Chondrocyte (in vitro differentiated cells): ENCODE results near the gene PPP1R9A. TPM values are rescaled to one million over a fixed set of nuclear protein-coding genes. Genes with fewer than 3 reads are reported as not detected.

Experiments
- DNase-seq: peaks from one replicate; pipeline ENCODE4 v3.0.0; 2021; ENCODE audit warnings: mixed read lengths, low spot score
- H3K27ac Mint-ChIP-seq: one replicate; pipeline ENCODE4 v1.8.0; 2021; ENCODE audit warnings: mild to moderate bottlenecking, moderate library complexity, mixed read lengths; ENCODE audit not compliant: unreplicated experiment
- H3K27me3 Mint-ChIP-seq: 2 replicates; pipeline ENCODE4 v1.8.0; 2021; ENCODE audit warnings: low read depth, mixed read lengths
- H3K36me3 Mint-ChIP-seq: 2 replicates; pipeline ENCODE4 v1.8.0; 2021; ENCODE audit warnings: low read depth, mixed read lengths
- H3K4me1 Mint-ChIP-seq: 2 replicates; pipeline ENCODE4 v1.8.0; 2021; ENCODE audit warnings: low read depth, mild to moderate bottlenecking, mixed read lengths
- H3K4me3 Mint-ChIP-seq: one replicate; pipeline ENCODE4 v1.8.0; 2021; ENCODE audit warnings: mild to moderate bottlenecking, moderate library complexity, mixed read lengths; ENCODE audit not compliant: unreplicated experiment
- H3K9me3 Mint-ChIP-seq: 2 replicates; pipeline ENCODE4 v1.8.0; 2021; ENCODE audit warnings: low read depth, mixed read lengths
- total RNA-seq: library from RNA; stranded (reverse); gene quantifications from 3 replicates; pipeline ENCODE4 v1.2.1, GENCODE V29; 2021
- TF ChIP-seq, protein P1 (sequence below): fragments of 200-600 bp; sonication (generic); IDR thresholded peaks from 2 replicates; pipeline ENCODE4 v1.5.0; 2021; ENCODE audit warnings: antibody characterized with exemption, mild to moderate bottlenecking, moderate library complexity

The PPP1R9A gene
- total RNA-seq, 1 donor from 2014 or later, result 4.1 TPM

DNA sequence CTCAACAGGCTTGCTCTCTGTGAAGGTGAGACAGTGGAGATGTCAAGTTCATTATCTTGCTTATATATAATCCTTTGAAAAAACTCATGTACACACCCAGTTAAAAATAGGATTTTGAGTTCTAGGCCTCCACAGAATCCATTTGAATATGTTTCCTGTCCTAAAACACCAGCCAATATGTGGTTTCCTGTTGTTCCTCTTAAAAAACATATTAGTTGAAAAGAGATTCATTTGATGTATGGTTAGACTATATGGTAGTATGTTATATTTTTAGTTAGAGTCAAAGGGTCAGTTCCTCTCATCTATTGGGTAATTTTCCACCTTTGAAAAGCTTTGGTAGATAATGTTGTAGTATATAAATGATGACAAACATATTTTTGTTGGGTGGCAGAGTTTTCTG, 16.0 kb downstream of the PPP1R9A start:
- H3K4me1 Mint-ChIP-seq, result no peaks in the 10 kb centered on the region
- no peaks in the 10 kb centered on the region for H3K36me3 Mint-ChIP-seq
- H3K9me3 Mint-ChIP-seq, result no peaks in the 10 kb centered on the region
- H3K27me3 Mint-ChIP-seq, result no peaks in the 10 kb centered on the region
- DNase-seq, result no peak
- no peak overlapping the region for H3K27ac Mint-ChIP-seq
- TF ChIP-seq, protein P1, sequence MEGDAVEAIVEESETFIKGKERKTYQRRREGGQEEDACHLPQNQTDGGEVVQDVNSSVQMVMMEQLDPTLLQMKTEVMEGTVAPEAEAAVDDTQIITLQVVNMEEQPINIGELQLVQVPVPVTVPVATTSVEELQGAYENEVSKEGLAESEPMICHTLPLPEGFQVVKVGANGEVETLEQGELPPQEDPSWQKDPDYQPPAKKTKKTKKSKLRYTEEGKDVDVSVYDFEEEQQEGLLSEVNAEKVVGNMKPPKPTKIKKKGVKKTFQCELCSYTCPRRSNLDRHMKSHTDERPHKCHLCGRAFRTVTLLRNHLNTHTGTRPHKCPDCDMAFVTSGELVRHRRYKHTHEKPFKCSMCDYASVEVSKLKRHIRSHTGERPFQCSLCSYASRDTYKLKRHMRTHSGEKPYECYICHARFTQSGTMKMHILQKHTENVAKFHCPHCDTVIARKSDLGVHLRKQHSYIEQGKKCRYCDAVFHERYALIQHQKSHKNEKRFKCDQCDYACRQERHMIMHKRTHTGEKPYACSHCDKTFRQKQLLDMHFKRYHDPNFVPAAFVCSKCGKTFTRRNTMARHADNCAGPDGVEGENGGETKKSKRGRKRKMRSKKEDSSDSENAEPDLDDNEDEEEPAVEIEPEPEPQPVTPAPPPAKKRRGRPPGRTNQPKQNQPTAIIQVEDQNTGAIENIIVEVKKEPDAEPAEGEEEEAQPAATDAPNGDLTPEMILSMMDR, result no peak
- no peak overlapping the region for H3K4me3 Mint-ChIP-seq

DNA sequence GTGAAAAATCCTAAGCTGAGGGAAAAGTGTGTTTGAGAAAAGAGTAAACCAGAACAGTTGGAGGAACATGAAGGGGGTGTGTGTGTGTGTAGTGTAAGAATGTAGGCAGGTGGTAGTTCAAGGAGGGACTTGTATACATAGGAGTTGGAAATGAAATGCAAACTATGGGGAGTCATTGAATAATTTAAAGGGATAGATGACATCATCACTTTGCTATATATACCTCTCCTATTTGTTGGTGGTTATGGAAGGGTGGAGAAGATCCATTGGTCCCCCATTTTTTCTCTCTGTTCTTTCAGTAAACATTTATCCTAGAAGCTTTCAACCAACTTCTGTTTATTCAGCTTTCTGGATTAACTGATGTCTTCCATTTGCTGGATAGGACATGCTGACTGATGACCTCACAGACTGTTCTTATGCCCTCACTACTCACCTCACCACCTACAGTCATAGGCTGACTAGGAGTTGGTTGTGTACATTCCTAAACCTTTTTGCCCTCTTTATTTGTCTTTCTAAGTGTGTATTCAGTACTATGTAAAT, 20.8 kb downstream of the PPP1R9A start:
- Mint-ChIP-seq H3K9me3 (no peaks in the 10 kb centered on the region), H3K36me3 (no peaks in the 10 kb centered on the region), H3K27ac (no peak overlapping the region), H3K4me3 (no peak overlapping the region), H3K4me1 (no peaks in the 10 kb centered on the region), H3K27me3 (no peaks in the 10 kb centered on the region)
- TF ChIP-seq, protein P1, result no peak
- no peak for DNase-seq

DNA sequence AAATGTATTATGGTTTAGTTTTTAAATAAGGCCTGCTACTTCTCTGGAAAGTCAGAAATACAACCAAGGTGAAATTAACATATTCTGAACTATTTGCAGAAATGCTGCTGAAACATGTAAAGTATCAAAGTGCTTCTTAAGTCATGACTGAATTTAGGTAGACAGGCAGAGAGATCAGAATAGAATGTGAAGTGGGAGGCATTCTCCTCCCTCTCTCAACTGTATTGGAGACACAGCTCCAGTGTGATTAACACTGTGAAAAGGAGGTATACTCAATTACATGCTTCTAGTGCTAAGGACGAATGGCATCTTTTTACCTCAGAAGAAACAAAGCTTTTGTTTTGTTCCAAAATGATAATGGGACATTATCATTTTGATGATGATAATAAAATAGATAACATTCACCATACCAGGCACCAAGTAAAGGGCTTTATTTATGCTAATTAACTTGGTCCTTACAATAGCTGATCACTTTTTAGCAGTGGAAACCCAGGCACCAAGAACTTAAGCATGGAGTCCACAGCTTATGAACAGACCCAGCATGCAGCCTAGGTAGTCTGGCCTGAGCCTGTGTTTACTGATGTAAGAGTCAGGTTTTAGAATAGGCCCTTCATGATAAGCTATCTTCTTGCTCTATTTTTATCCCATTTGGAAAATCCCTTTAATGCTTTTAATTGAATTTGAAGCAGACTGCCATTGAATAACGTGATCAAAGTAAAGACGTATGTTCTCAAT, 26.0 kb downstream of the PPP1R9A start:
- Mint-ChIP-seq H3K4me3 (no peak overlapping the region), H3K27me3 (no peaks in the 10 kb centered on the region), H3K9me3 (no peaks in the 10 kb centered on the region), H3K27ac (no peak overlapping the region), H3K4me1 (no peaks in the 10 kb centered on the region), H3K36me3 (no peaks in the 10 kb centered on the region)
- no peak for DNase-seq
- TF ChIP-seq, protein P1, result no peak

DNA sequence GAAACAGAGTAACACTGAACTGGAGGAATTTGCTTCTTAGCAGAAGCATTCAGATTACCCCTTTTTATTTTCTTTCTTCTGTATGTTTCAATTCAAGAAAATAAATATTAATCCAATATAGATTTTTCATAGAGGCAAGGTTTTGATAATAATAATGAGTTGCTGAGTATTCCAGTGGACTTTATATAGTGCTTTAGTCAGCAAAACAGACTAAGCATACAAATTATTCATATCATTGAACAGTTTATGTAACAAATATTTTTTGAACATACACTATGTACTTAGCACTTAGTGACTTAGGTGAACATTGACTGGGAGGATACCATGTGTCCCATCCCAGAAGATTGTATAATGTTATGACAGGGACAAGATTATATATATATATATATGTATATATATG, 32.0 kb downstream of the PPP1R9A start:
- no peaks in the 10 kb centered on the region for H3K9me3 Mint-ChIP-seq
- H3K4me3 Mint-ChIP-seq, result no peak overlapping the region
- H3K27ac Mint-ChIP-seq, result no peak overlapping the region
- H3K4me1 Mint-ChIP-seq, result no peaks in the 10 kb centered on the region
- no peaks in the 10 kb centered on the region for H3K27me3 Mint-ChIP-seq
- no peak for DNase-seq
- no peaks in the 10 kb centered on the region for H3K36me3 Mint-ChIP-seq
- TF ChIP-seq, protein P1, result no peak

DNA sequence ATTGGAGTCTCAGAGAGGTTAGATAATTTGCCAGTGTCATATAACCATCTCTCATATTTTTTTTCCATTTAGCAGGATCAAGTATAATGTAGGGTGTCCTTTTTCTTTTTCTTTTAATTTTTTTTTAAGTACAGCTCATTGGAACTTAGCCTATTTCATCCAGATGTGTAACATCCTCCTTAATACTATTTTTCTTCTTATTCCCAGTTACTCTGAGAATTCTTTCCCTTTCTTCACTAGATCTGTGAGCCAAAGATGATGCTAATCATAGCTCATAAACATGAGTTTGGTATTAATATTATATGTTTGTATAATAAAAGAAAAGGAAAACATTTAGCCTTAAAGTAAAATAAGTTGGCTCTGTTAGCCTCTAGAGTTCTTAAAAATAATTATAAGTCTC, 32.8 kb downstream of the PPP1R9A start:
- TF ChIP-seq, protein P1, result no peak
- DNase-seq, result no peak
- Mint-ChIP-seq H3K4me3 (no peak overlapping the region), H3K36me3 (no peaks in the 10 kb centered on the region), H3K27ac (no peak overlapping the region), H3K9me3 (no peaks in the 10 kb centered on the region), H3K4me1 (no peaks in the 10 kb centered on the region), H3K27me3 (no peaks in the 10 kb centered on the region)
